ENCODE results near the gene CENPI. TPM values are rescaled to one million over a fixed set of nuclear protein-coding genes. Genes with fewer than 3 reads are reported as not detected.

Gene CENPI
- polyA plus RNA-seq, 12 donors = 2.9 to 7.7 (median 6.3) TPM; not detected in 1

Other genes starting within 250 kb of the CENPI start
- 1 to 10 TPM in 1 of 12 donors, under 1 TPM in 10, not detected in 1; 0.07 to 8.4 (median 0.45) TPM for gene NOX1, start 223.8 kb upstream of the CENPI start, polyA plus RNA-seq (ENCODE audit: insufficient read length in 12 of 12)
- gene XKRX, start 169.3 kb upstream of the CENPI start, polyA plus RNA-seq (ENCODE audit: insufficient read length in 12 of 12) = 1 to 10 TPM in 1 of 12 donors, under 1 TPM in 4, not detected in 7; 0.07 to 1.5 (median 0.37) TPM
- under 1 TPM in 6 of 12 donors, not detected in 6; 0.12 to 0.41 (median 0.33) TPM for gene ARL13A, start 128.5 kb upstream of the CENPI start, polyA plus RNA-seq (ENCODE audit: insufficient read length in 12 of 12)
- 1 to 10 TPM in 11 of 12 donors, not detected in 1; 6.7 to 9.6 (median 8.5) TPM for gene TRMT2B, start 46.1 kb upstream of the CENPI start, polyA plus RNA-seq (ENCODE audit: insufficient read length in 12 of 12)
- gene TMEM35A, start 19.3 kb upstream of the CENPI start, polyA plus RNA-seq (ENCODE audit: insufficient read length in 12 of 12) = 1 to 10 TPM in 11 of 12 donors, not detected in 1; 2.1 to 8.1 (median 2.5) TPM
- 1 to 10 TPM in 10 of 12 donors, under 1 TPM in 1, not detected in 1; 0.89 to 5.5 (median 2.6) TPM for gene DRP2, start 121.6 kb downstream of the CENPI start, polyA plus RNA-seq (ENCODE audit: insufficient read length in 12 of 12)
- under 1 TPM in 9 of 12 donors, not detected in 3; 0.09 to 0.41 (median 0.21) TPM for gene TAF7L, start 193.1 kb downstream of the CENPI start, polyA plus RNA-seq (ENCODE audit: insufficient read length in 12 of 12)